KMS-11 (cell line): ENCODE results near the gene KRI1.
A peak's percentile ranks its signal among the peaks of the same experiment; 100 is the strongest.

Source experiments
- H2AFZ ChIP-seq: fragments of 200-600 bp; sonication (generic); 2 replicates; pipeline ENCODE4 v1.6.1; 2016; ENCODE audit warnings: antibody characterized with exemption, mixed run types, low read depth
- H3K27ac ChIP-seq: fragments of 200-600 bp; sonication (generic); 2 replicates; pipeline ENCODE4 v1.6.1; 2016; ENCODE audit warnings: mild to moderate bottlenecking, mixed run types
- H3K27me3 ChIP-seq: fragments of 200-600 bp; sonication (generic); 2 replicates; pipeline ENCODE4 v1.6.1; 2017; ENCODE audit warnings: mild to moderate bottlenecking, low read depth, mixed run types, moderate library complexity; ENCODE audit not compliant: insufficient read depth
- H3K36me3 ChIP-seq: fragments of 200-600 bp; sonication (generic); 2 replicates; pipeline ENCODE4 v1.6.1; 2017; ENCODE audit warnings: mild to moderate bottlenecking, mixed run types; ENCODE audit not compliant: insufficient read depth
- H3K4me1 ChIP-seq: fragments of 200-600 bp; sonication (generic); 2 replicates; pipeline ENCODE4 v1.6.1; 2016; ENCODE audit warnings: mild to moderate bottlenecking, low read depth, mixed run types; ENCODE audit not compliant: poor library complexity, severe bottlenecking
- H3K4me2 ChIP-seq: fragments of 200-600 bp; sonication (generic); 2 replicates; pipeline ENCODE4 v1.7.0; 2016; ENCODE audit warnings: mild to moderate bottlenecking, mixed run types
- H3K4me3 ChIP-seq: fragments of 200-600 bp; sonication (generic); IDR thresholded peaks from 2 replicates; pipeline ENCODE4 v1.6.1; 2017; ENCODE audit warnings: low read depth, low read length, mixed read lengths; ENCODE audit not compliant: insufficient read depth
- H3K79me2 ChIP-seq: fragments of 200-600 bp; sonication (generic); 2 replicates; pipeline ENCODE4 v1.6.1; 2016; ENCODE audit warnings: low read depth, mixed run types; ENCODE audit not compliant: insufficient read depth
- H3K9ac ChIP-seq: fragments of 200-600 bp; sonication (generic); 2 replicates; pipeline ENCODE4 v1.6.1; 2016; ENCODE audit warnings: mild to moderate bottlenecking, mixed run types
- H4K20me1 ChIP-seq: fragments of 200-600 bp; sonication (generic); 2 replicates; pipeline ENCODE4 v1.6.1; 2016; ENCODE audit warnings: mild to moderate bottlenecking, mixed run types; ENCODE audit not compliant: insufficient read depth
- CTCF ChIP-seq: fragments of 200-600 bp; sonication (generic); conservative IDR thresholded peaks from 2 replicates; pipeline ENCODE4 v1.6.1; 2017; ENCODE audit warnings: low read depth, mild to moderate bottlenecking, antibody characterized with exemption, low read length, moderate library complexity, mixed read lengths

KRI1 gene

GRCh38 chr19:10603873-10604459 is 38.2 kb upstream of the KRI1 start:
- H3K9ac ChIP-seq: no peak overlapping the region
- no peak overlapping the region for H3K27ac ChIP-seq
- H3K36me3 ChIP-seq: no peaks in the 10 kb centered on the region
- H3K79me2 ChIP-seq: no peaks in the 10 kb centered on the region
- no peaks in the 10 kb centered on the region for H4K20me1 ChIP-seq
- H2AFZ ChIP-seq: no peak overlapping the region
- no peaks in the 10 kb centered on the region for H3K4me1 ChIP-seq
- no peak for TF ChIP-seq CTCF
- peaks cover 14% of the 10 kb centered on the region; the same call in 1 of the 2 replicates for H3K27me3 ChIP-seq
- H3K4me3 ChIP-seq: no peak overlapping the region
- no peak overlapping the region for H3K4me2 ChIP-seq

- H3K4me1 ChIP-seq: no peaks in the 10 kb centered on the region
- H4K20me1 ChIP-seq: no peaks in the 10 kb centered on the region
- H3K4me2 ChIP-seq: peak overlapping the region; percentile 92
- no peaks in the 10 kb centered on the region for H3K36me3 ChIP-seq
- H3K27me3 ChIP-seq: peaks cover 14% of the 10 kb centered on the region; the same call in 1 of the 2 replicates
- H3K4me3 ChIP-seq: no peak overlapping the region
- no peak overlapping the region for H3K27ac ChIP-seq
- H2AFZ ChIP-seq: peak overlapping the region; percentile 95
- no peaks in the 10 kb centered on the region for H3K79me2 ChIP-seq
- H3K9ac ChIP-seq: peak overlapping the region; percentile 20; the same call in 1 of the 2 replicates
- no peak for TF ChIP-seq CTCF
These were observed 37.5 kb upstream of the KRI1 start for GRCh38 chr19:10603084-10603872.

- no peaks in the 10 kb centered on the region for H3K4me1 ChIP-seq
- peak overlapping the region; percentile 95 for H2AFZ ChIP-seq
- H3K4me2 ChIP-seq: peak overlapping the region; percentile 92
- H4K20me1 ChIP-seq: no peaks in the 10 kb centered on the region
- no peak overlapping the region for H3K4me3 ChIP-seq
- H3K9ac ChIP-seq: peak overlapping the region; percentile 20; the same call in 1 of the 2 replicates
- H3K79me2 ChIP-seq: no peaks in the 10 kb centered on the region
- TF ChIP-seq CTCF: no peak
- H3K36me3 ChIP-seq: no peaks in the 10 kb centered on the region
- H3K27me3 ChIP-seq: peaks cover 14% of the 10 kb centered on the region; the same call in 1 of the 2 replicates
- no peak overlapping the region for H3K27ac ChIP-seq
These were observed 36.7 kb upstream of the KRI1 start for GRCh38 chr19:10602330-10603083.

- TF ChIP-seq CTCF: no peak
- H3K4me3 ChIP-seq: no peak overlapping the region
- peaks cover 14% of the 10 kb centered on the region; the same call in 1 of the 2 replicates for H3K27me3 ChIP-seq
- H3K4me1 ChIP-seq: no peaks in the 10 kb centered on the region
- no peak overlapping the region for H3K27ac ChIP-seq
- H3K36me3 ChIP-seq: no peaks in the 10 kb centered on the region
- H3K4me2 ChIP-seq: peak overlapping the region; percentile 54; the same call in 1 of the 2 replicates
- no peaks in the 10 kb centered on the region for H3K79me2 ChIP-seq
- peak overlapping the region; percentile 41; the same call in 1 of the 2 replicates for H2AFZ ChIP-seq
- no peaks in the 10 kb centered on the region for H4K20me1 ChIP-seq
- H3K9ac ChIP-seq: no peak overlapping the region
These were observed 36.2 kb upstream of the KRI1 start for GRCh38 chr19:10601999-10602329.
